HG02852 (cell line): ENCODE data around the gene ACTR5.
"Not testable (repeated sequence)": the region's sequence is repeated elsewhere in the genome, so short reads cannot be mapped to it uniquely, and the experiment has no call there.

Source experiments
- ATAC-seq: cut with Tn5 transposase; IDR thresholded peaks from one replicate; pipeline ENCODE4 v1.9.1; 2021; ENCODE audit warnings: mild to moderate bottlenecking, moderate library complexity; ENCODE audit not compliant: unreplicated experiment

The ACTR5 gene

DNA sequence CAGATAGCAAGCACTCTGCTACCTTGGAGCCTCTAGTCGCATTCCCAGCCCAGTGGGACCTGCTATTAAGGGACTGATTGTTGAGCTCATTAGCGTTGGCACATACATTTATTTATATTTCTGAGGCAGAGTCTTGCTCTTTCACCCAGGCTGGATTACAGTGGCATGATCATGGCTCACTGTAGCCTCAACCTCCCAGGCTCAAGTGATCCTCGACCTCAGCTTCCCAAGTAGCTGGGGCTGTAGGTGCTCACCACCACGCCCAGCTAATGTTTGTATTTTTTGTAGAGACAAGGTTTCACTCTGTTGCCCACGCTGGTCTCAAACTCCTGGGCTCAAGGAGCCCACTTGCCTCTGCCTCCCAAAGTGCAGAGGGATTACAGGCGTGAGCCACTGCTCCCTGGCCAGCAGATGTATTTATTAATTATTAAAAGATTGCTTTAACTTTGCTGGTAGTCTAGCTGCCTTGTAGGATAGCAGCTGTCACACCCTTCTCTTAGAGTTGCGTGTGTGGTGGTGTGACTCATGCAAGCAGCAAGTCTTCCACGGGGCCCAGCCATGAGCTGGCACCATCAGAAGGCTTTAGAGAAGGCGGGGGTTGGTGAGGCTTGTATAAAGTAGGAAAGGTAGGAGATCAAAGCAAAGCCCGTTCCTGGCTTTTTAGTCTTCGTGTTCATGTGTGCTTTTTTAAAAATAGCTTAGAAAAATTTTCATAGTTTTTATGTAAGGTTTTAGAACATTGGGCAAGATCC lies 16.5 kb downstream of the ACTR5 start:
- no peak for ATAC-seq

DNA sequence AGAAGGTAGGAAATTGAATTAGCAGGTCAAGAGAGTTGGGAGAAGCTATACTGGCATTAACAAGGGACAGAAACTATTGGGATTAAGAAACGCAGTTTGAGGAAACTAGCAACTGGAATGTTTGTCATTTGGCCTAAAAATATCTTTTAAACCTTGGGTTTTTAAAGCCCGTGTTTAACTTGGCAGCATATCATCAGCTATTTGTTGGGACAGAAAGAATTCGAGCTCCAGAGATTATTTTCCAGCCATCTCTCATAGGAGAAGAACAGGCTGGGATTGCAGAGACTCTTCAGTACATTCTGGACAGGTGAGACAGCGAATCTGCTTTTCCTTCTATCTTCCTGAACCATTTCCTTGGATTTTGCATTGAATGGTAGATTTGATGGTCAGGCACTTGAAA lies 17.8 kb downstream of the ACTR5 start:
- no peak for ATAC-seq

DNA sequence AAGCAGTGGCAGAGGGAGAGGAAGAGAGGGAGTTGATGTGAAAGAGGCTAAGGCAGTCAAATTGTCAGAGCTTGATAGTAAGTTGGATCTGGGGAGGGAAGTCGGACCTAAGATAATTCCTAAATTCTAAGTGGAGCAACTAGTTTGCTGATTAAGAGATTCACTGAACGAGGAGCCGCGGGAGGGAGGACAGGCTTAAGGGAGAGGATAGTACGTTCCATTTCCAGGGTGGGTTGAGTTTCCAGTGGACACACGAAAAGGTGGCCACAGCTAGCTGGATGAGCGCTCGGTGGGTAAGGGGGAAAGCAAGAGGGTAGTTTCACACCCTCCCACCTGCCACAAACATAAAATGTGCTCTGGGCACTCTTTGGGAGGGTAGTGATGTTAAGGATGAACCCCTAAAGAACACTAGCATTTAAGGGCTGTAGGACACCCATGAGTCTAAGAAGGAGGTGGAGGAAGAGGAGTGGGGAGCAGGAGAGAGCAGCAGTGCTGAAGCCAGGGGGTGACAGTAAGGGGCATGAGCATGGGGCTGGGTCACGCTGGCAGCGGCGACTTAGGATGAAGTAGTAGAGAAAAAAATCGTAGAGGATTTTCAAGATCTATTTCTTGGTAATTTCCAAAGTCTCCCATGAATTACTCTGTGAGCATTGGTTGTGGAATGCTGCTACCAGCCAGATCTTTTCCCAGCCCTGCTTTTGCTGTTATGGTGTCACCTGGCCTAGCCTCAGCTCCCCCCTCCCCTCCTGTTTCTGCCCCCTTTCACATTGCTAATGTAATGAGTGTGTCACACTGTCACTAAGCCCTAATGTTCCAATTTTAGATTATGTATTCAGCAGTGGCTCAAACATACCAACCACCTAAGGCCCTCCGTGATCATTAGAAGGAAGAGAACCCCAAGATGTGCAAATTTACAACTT lies 21.4 kb downstream of the ACTR5 start:
- no peak for ATAC-seq

DNA sequence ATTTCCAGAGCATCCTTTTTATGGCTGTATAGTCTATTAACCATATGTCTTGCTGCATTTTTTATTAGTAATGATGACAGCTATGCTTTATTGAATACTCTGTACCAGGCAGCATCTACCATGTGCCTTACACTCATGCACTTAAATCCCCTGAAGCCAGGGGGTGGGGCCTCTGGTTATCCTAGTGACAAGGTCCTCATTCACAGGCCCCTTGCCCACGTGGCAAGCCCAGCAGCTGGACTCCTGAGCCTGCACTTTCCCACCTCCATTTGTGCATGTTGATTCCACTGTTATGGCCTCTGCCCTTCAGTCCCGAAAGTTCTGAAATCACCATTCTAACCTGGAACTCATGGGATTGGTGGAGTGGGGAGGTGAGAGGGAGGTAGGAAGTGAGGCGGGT lies 22.3 kb downstream of the ACTR5 start:
- no peak for ATAC-seq

DNA sequence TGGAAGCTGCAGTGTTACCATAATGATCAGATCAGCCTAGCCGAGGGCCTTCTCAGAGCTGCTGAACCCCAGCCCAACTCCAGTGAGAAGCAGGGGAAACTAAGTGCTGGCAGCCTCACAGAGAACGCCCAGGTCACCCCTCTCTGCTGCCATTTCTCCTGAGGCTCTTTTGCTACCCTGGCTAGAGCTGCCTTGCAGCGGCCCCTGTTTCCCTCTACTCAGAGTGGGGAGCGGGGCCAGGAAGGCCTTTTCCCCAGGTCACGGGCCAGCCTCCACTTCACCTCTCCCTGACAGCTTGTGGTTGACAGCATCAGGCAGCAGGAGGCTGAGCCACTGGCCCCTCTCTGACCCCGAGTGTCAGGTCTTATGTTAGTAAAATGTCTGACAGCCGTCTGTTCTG lies 22.7 kb downstream of the ACTR5 start:
- ATAC-seq = no peak

DNA sequence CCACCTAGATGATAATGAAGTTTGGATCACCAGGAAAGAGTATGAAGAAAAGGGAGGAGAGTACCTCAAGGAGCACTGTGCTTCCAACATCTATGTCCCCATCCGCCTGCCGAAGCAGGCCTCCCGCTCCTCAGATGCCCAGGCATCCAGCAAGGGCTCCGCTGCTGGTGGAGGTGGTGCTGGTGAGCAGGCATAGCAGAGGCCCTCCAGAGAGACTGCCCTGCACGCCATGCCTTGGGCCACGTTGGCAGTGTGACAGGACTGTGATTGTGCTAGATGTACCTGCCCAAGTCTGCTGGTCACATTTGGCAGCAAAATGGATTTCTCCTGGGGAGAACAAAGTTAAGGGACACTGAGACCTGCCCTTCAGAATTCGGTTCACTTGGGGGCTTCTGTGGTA lies 23.4 kb downstream of the ACTR5 start:
- ATAC-seq = no peak

DNA sequence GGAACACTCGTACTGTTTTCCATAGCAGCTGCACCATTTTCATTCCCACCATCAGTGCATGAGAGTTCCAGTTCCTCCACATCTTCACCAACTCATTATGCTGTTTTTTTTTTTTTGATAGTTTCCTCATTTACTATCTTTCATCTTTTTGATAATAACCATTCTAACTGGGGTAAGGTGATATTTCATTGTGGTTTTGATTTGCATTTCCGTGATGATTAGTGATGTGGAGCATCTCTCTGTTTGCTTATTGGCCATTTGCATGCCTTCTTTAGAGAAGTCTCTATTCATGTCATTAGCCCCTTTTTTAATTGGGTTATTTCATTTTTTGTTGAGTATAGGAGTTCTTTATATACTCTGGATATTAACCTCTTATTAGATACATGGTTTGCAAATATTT lies 25.9 kb downstream of the ACTR5 start:
- no peak for ATAC-seq

DNA sequence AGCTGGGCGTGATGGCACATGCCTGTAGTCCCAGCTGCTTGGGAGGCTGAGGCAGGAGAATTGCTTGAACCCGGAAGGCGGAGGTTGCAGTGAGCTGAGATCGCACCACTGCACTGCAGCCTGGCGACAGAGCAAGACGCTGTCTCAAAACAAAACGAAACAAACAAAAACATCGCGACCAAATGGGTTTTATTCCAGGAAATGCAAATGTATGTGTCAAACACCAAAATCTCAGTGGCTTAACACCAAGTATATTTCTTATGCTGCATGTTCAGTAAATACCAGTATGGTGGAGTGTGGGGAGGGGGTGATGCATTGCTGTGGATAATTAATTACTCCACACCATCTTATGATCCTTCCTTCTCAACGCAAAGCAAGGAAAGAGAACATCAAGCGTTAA lies 28.1 kb downstream of the ACTR5 start:
- no peak for ATAC-seq

DNA sequence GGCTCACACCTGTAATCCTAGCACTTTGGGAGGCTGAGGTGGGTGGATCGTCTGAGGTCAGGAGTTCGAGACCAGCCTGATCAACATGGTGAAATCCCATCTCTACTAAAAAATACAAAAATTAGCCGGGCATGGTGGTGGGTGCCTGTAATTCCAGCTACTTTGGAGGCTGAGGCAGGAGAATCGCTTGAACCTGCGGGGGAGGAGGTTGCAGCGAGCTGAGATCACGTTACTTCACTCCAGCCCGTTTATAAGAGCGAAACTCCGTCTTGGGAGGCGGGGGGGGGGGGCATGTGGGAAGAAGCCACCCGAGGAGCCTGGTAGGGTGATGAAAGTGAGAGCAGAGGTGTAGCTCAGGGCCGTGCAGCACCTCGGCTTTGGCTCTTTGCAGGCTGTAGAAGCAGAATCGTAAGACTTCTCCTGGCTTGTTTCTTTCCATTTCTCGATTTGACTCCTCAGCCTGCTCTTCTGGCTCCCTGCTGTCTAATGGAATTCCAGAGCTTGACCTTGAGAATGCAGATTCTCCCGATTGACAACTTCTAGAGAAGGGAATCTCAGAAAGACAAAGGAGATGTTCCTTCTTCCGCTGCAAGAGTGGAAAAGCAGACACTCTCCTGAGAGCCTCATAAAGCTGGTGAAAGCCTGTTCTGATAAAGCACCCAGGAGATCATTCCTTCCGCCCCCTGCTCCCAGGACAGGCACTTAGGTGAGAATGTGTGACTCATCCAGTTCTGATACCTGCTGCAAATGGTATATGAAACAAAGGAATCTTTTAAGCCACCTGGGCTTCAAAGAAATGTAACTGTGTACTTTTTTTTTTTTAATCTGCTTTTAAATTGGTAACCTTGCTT lies 31.2 kb downstream of the ACTR5 start:
- no peak for ATAC-seq

DNA sequence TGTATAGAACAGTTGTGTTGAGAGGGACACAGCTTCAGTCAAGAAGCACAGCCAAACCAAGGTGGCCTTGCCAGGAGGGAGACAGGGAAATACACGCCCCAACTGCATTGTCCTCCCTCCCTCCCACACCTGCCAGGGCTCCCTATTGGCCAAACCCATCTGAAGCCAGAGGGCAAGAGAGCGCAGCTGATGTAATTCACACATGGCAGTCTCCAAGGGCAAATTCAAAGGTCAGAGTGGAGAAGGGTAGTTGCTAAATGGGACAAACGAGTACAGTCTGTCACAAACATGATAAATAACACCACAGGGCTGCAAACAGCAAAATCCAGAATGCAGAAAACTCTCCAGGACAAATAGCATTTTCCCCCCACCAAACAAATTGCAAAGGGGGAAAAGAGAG lies 34.0 kb downstream of the ACTR5 start:
- ATAC-seq = no peak

DNA sequence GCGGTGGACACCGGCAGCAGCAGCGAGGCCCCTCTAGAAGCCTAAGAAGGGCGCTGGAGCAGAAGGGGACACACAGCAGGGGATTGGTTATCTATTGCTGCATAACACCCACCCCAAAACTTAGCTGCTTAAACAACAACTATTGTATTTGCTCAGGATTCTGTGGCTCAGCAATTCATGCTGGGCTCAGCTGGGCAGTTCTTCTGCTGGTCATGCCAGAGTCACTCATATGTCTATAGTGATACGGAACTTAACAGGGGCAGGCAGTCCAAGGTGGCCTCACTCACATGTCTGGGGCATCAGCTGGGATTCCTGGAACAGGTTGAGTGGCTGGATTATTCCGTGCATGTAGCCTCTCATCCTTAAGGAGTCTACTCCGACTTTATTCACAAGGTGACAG lies 39.6 kb downstream of the ACTR5 start:
- ATAC-seq = no peak

DNA sequence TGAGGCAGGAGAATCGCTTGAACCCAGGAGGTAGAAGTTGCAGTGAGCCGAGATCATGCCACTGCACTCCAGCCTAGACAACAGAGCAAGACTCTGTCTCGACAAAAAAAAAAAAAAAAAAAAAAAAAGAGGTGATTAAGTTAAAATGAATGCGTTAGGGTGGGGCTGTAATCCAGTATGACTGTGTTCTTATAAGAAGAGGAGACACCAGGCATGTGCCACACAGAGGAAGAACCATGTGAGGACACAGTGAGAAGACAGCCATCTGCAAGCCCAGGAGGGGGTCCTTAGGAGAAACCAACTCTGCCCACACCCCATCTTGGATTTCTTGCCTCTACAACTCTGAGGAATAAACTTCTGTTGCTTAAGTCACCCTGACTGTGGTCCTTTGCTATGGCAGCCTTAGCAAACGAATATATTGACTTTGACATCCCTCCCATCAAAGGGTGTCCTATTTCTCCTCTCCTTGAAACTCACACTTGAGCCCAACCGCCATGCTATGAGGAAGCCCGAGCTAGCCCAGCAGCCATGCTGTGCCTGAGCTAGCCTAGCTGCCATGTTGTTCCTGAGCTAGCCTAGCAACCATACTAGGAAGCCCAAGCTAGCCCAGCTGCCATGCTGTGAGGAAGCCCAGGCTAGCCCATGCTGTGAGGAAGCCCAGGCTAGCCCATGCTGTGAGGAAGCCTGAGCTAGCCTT lies 41.4 kb downstream of the ACTR5 start:
- no peak for ATAC-seq

DNA sequence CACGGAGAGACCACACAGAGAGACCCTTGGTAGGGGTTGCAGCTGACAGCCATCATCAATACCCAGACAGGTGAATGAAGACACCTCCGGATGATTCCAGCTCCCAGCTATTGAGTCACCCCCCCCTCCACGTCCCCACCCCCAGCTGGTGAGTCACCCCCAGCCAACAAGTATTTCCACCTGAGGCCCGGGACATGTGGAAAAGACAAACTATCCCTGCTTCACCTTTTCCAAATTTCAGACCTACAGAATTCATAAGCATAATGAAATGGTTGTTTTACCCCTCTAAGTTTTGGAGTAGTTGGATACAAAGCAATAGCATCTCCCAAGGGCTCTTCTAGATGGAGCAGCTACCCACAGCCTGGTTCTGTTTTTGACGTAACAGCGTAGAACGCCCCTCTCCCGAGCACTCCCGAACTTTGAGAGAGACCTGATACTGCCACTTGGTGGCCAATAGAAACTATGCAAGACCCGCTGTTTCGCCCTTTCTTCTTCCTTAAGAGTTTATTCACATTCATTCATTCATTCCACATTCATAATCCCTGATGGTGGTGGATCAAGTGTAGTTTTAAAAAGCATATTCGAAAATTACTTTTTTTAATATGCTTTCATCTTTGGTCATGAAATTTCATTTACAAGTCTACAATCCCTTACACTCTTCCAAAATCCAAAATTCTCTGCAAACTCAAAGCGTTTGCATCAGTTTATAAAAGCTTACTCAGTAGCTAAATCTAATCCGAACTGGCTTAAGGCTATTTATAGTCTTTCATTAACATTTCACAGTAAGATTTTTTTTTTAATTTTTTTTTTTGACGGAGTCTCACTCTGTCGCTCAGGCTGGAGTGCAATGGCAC lies 42.2 kb downstream of the ACTR5 start:
- ATAC-seq = no peak

DNA sequence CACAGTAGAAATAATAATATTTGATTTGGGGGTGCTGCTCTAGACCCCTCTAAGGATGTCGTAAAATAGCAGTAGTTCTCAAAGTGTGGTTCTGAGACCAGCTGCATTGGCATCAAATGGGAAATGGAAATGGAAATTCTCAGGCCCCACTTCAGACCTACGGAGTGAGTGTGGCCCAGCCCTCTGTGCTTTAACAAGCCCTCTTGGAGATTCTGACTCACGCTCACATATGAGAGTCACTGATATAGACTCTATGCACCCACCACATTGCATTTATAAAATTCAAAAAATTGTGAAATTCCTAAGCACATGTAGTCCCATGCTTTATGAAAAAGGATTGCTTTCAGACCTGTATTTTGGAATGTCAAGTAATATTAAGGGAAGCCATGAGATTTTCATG lies 43.0 kb downstream of the ACTR5 start:
- no peak for ATAC-seq

DNA sequence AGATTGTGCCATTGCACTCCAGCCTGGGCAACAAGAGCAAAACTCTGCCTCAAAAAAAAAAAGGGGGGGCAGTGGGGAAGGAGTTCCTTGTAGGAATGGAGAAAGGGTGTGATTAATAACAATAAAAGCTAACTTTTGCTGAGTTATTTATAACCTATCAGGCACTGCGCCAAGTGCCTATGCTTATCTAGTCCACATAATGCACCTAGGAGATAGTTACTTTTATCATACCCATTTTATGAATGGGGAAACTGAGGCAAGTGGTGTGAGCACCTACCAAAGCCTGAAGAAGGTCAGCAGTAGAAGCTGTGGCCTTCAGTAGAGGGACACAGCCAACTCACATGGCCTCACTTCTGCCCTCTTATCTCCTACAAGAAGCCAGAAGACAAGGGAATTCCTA lies 43.7 kb downstream of the ACTR5 start:
- ATAC-seq = no peak

DNA sequence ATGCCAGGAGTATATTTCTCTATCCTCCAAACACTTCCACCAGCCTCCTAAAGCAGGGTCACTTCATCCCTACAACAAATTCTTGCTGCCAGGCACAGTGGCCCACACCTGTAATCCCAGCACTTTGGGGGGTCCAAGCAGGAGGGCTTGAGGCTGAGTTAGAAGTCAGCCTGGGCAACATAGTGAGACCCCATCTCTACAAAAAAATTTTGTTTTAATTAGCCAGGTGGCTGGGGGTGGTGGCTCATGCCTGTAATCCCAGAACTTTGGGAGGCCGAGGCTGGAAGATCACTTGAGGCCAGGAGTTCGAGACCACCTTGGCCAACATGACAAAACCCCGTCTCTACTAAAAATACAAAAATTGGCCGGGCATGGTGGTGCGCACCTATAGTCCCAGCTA lies 45.8 kb downstream of the ACTR5 start:
- ATAC-seq = not testable (repeated sequence)

DNA sequence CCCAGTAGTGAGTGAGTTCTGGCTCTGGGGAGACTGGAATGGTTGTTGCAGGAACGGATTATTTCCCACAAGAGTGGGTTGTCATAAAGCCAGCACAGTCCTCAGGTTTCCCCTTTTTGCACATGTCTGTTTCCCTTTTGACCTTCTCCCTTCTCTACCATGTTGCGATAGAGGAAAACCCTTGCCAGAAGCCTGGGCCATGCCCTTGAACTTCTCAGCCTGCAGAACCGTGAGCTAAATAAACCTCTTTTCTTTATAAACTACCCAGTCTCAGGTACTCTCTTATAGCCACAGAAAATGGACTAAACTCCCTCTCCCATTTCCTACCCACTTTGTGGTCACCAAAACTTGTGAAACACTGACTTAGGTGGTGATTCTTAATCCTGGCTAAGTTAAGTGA lies 50.0 kb downstream of the ACTR5 start:
- ATAC-seq = no peak

DNA sequence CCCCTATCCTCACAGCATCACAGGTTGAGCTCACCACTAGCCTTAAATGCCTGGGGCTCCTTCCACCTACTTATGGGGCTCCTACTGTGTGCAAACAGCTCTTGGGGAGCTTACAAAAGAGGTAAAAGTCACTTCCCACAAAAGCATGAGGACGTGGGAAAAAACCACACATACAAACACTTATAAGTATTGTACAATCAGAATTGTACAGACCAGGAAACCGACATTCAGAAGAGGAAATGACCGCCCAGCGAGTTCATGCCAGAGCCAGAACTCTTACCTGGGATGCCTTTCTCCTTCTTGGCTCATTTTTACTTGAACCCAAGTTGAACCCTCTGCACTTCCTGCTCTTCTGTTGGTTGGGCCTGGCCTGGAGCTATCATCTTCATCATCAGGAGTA lies 50.9 kb downstream of the ACTR5 start:
- ATAC-seq = no peak

DNA sequence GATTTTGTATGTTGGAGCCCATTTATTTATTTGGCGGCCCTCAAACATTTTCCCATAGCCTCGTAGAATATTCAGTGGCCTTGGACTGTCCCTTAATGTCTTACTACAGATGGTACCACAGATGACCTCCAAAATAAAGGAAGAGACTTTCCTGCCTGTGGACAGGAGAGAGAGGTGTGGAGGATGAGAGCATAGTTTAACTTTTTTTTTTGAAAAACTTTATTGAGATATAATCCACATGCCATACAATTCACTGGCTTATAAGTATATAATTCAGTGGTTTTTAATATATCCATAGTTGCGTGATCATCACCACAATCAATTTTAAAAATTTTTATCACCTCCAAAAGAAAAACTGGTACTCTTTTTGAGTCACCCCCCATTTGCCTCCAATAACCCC lies 52.6 kb downstream of the ACTR5 start:
- no peak for ATAC-seq

DNA sequence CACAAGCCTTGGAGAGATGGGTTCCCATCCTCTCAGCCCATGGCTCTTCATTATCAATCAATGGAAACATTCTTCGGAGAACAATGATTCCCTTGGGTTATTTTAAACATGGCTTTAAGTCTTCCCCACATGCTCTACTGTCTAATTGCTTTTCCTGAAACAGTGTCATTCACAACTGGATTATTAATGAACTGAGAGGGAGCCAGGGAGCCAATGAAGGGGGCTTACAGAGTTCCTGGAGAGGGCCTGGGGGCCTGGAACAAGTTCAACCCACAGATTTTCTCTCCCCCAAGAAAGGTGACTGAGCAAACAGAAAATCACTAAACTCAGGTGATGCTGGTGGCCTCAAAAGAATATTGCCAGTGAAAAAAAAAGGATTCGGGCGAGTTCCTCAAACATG lies 56.0 kb downstream of the ACTR5 start:
- ATAC-seq = no peak
